HCT116 (cell line): Measurements from ENCODE around the gene IQGAP2. TPM values are rescaled to one million over a fixed set of nuclear protein-coding genes. Genes with fewer than 3 reads are reported as not detected.

Source experiments
- ATAC-seq: fragments of 200-7000 bp; cut with Tn5 transposase; 2 replicates; pipeline ENCODE4 v1.9.1; 2020; ENCODE audit warnings: mild to moderate bottlenecking, moderate library complexity
- BruUV-seq: library from RNA; stranded (reverse); fragments of 400-500 nt; replicated peaks from 2 replicates; lab custom pipeline; 2021; lab: Mats Ljungman, UMichigan
- CTCF ChIA-PET: fragments of 300-600 bp; sonication (Branson Sonifier 250); formaldehyde crosslinking; loops from one replicate; lab custom pipeline; 2021; ENCODE audit warnings: antibody characterized with exemption; lab: Charles Lee
- POLR2A ChIA-PET: fragments of 300-600, 350-600 bp; sonication (Branson Sonifier 250); formaldehyde crosslinking; loops from one replicate; lab custom pipeline; 2021; ENCODE audit warnings: antibody characterized with exemption; lab: Charles Lee
- RAD21 ChIA-PET, 2 experiments: fragments of 300-600 bp; sonication (Branson Sonifier 250); formaldehyde crosslinking; loops; one replicate each; lab custom pipeline; 2023; ENCODE audit warnings: low total read pairs in 2 of 2; ENCODE audit not compliant: uncharacterized antibody in 2 of 2, unreplicated experiment in 2 of 2, low non-redundant PET in 1 of 2; lab: Charles Lee
- DNase-seq: peaks from one replicate; pipeline ENCODE4 v3.0.0-alpha.2; 2010; ENCODE audit warnings: low read depth, low spot score
- H2AFZ ChIP-seq: fragments of 200-600 bp; shearing (Covaris generic), sonication (generic); 2 replicates; pipeline ENCODE4 v1.6.1; 2017; ENCODE audit warnings: low read depth, mixed run types, mixed read lengths, antibody characterized with exemption, low read length; ENCODE audit not compliant: poor library complexity, severe bottlenecking
- H3K27ac ChIP-seq: 2 replicates; pipeline ENCODE4 v1.5.1; 2012; ENCODE audit warnings: low read depth, low read length
- H3K27me3 ChIP-seq: fragments of 200-600 bp; sonication (generic); 2 replicates; pipeline ENCODE4 v1.6.1; 2016; ENCODE audit warnings: mixed run types, low read length, mixed read lengths; ENCODE audit not compliant: insufficient read depth
- H3K36me3 ChIP-seq, 2 experiments: fragments of 200-500 bp in 1 of 2; fragments of 200-600 bp in 1 of 2; sonication (Bioruptor generic) in 1 of 2; sonication (generic) in 1 of 2; 2 replicates each; pipeline versions ENCODE4 v1.5.1 to v1.6.1; 2014 to 2016; ENCODE audit warnings: low read length in 2 of 2, inconsistent platforms in 1 of 2, mixed read lengths in 1 of 2, mixed run types in 1 of 2; ENCODE audit not compliant: insufficient read depth in 2 of 2, control insufficient read depth in 1 of 2
- H3K4me1 ChIP-seq, 2 experiments: fragments of 200-600 bp in 1 of 2; sonication (generic) in 1 of 2; 2 replicates each; pipeline versions ENCODE4 v1.5.1 to v1.6.1; 2012 to 2017; ENCODE audit warnings: low read length in 2 of 2, inconsistent platforms in 1 of 2, mild to moderate bottlenecking in 1 of 2, mixed read lengths in 1 of 2, mixed run types in 1 of 2, moderate library complexity in 1 of 2; ENCODE audit not compliant: insufficient read depth in 2 of 2, control insufficient read depth in 1 of 2
- H3K4me2 ChIP-seq: fragments of 200-600 bp; sonication (generic); 2 replicates; pipeline ENCODE4 v1.6.1; 2017; ENCODE audit warnings: mixed run types, low read length, mixed read lengths
- H3K4me3 ChIP-seq, 2 experiments: fragments of 200-600 bp in 1 of 2; sonication (generic) in 1 of 2; replicated peaks in 1 of 2; 2 replicates each; pipeline ENCODE4 v1.5.1; 2011 to 2016; ENCODE audit warnings: low read length in 2 of 2, control low read depth in 1 of 2, low read depth in 1 of 2, mild to moderate bottlenecking in 1 of 2, mixed read lengths in 1 of 2, mixed run types in 1 of 2
- H3K79me2 ChIP-seq: fragments of 200-600 bp; sonication (generic); 2 replicates; pipeline ENCODE4 v1.6.1; 2017; ENCODE audit warnings: mild to moderate bottlenecking, mixed run types, low read length, moderate library complexity, mixed read lengths; ENCODE audit not compliant: insufficient read depth
- H3K9ac ChIP-seq: fragments of 200-600 bp; sonication (generic); 2 replicates; pipeline ENCODE4 v1.6.1; 2016; ENCODE audit warnings: low read length, mixed read lengths
- H3K9me2 ChIP-seq: fragments of 200-600 bp; sonication (generic), shearing (Covaris generic); 2 replicates; pipeline ENCODE4 v1.6.1; 2017; ENCODE audit warnings: mixed run types, mild to moderate bottlenecking, moderate library complexity; ENCODE audit not compliant: insufficient read depth
- H3K9me3 ChIP-seq, 2 experiments: fragments of 200-500 bp in 1 of 2; fragments of 200-600 bp in 1 of 2; sonication (Bioruptor generic) in 1 of 2; sonication (generic) in 1 of 2; 2 replicates each; pipeline ENCODE4 v1.6.1; 2014 to 2017; ENCODE audit warnings: low read length in 2 of 2, mixed read lengths in 2 of 2, inconsistent platforms in 1 of 2, low read depth in 1 of 2, mild to moderate bottlenecking in 1 of 2, mixed run types in 1 of 2, moderate library complexity in 1 of 2; ENCODE audit not compliant: control insufficient read depth in 1 of 2, insufficient read depth in 1 of 2
- H4K20me1 ChIP-seq: fragments of 200-600 bp; sonication (generic), shearing (Covaris generic); 2 replicates; pipeline ENCODE4 v1.6.1; 2017; ENCODE audit warnings: mixed run types, mild to moderate bottlenecking, moderate library complexity; ENCODE audit not compliant: insufficient read depth
- CBX3 ChIP-seq: IDR thresholded peaks from 2 replicates; pipeline ENCODE4 v1.6.1; 2012; ENCODE audit warnings: low read depth
- CTCF ChIP-seq, 3 experiments: fragments of 200-600 bp in 1 of 3; sonication (generic) in 1 of 3; IDR thresholded peaks in 2 of 3; conservative IDR thresholded peaks in 1 of 3; 2 replicates each; pipeline ENCODE4 v1.5.1; 2012 to 2017; ENCODE audit warnings: low read depth in 2 of 3, low read length in 2 of 3, antibody characterized with exemption in 1 of 3, borderline replicate concordance in 1 of 3, control low read depth in 1 of 3, mild to moderate bottlenecking in 1 of 3, mixed read lengths in 1 of 3, mixed run types in 1 of 3, moderate library complexity in 1 of 3; ENCODE audit not compliant: insufficient read depth in 1 of 3
- EZH2phosphoT487 ChIP-seq: fragments of 200-600 bp; IDR thresholded peaks from 2 replicates; pipeline ENCODE4 v1.6.1; 2018; ENCODE audit warnings: antibody characterized with exemption, borderline replicate concordance
- FOSL1 ChIP-seq: IDR thresholded peaks from 2 replicates; pipeline ENCODE4 v1.6.1; 2012; ENCODE audit warnings: low read depth
- POLR2AphosphoS5 ChIP-seq: IDR thresholded peaks from 2 replicates; pipeline ENCODE4 v1.6.1; 2011; ENCODE audit warnings: mild to moderate bottlenecking, low read depth, low read length, moderate library complexity
- REST ChIP-seq: IDR thresholded peaks from 2 replicates; pipeline ENCODE4 v1.6.1; 2012; ENCODE audit warnings: low read depth
- SIN3A ChIP-seq: IDR thresholded peaks from 2 replicates; pipeline ENCODE4 v1.6.1; 2012; ENCODE audit warnings: low read depth
- TCF7L2 ChIP-seq: IDR thresholded peaks from 2 replicates; pipeline ENCODE4 v1.7.0; 2011; ENCODE audit warnings: borderline replicate concordance, inconsistent platforms; ENCODE audit not compliant: insufficient read depth, insufficient read length; ENCODE audit errors: extremely low read depth
- ZFX ChIP-seq: fragments of 450-650 bp; IDR thresholded peaks from 2 replicates; pipeline ENCODE4 v1.6.1; 2017
- intact Hi-C: fragments of 100-400 bp; cut with micrococcal nuclease; formaldehyde crosslinking; loops from 2 replicates; pipeline ENCODE4 v1.10.0; 2022
- total RNA-seq: library from RNA; stranded (reverse); gene quantifications from one replicate; pipeline ENCODE4 v1.2.1, GENCODE V29; 2021; ENCODE audit not compliant: unreplicated experiment
- TF ChIP-seq, protein P1 (sequence below): IDR thresholded peaks from 2 replicates; pipeline ENCODE4 v1.6.1; 2012
- TF ChIP-seq, protein P2 (sequence below): IDR thresholded peaks from 2 replicates; pipeline ENCODE4 v1.6.1; 2011; ENCODE audit warnings: mild to moderate bottlenecking, low read length, moderate library complexity; ENCODE audit not compliant: insufficient replicate concordance; ENCODE audit errors: extremely low read depth

IQGAP2 gene
- total RNA-seq, 1 experiment from 2014 or later = 2.0 TPM

DNA sequence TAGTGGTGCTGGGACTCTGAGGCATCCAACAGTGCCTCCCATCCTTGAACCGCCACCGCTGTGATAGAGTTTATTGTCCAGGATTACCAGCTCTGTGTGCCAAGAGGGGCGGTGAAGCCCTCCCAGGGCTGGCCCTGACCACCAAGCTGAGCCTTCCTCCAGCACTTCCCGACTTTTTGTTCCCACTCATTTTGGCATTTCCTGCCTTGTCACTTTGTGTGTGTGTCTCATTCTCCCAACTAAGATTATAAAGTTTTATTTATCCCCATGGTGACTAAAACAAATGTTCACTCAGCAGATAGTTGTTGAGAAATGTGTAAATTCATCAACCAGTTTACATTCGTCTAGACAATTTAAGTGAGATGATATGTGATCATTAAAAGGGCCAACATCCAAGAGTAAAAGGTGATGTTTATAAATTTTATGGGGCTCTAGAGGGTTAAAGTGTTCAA, 315.3 kb downstream of the IQGAP2 start:
- no peak for TF ChIP-seq SIN3A
- no peak for TF ChIP-seq CBX3
- TF ChIP-seq, all 23 proteins: peak for 0
- BruUV-seq = no TSS peak
- no peak overlapping the region for H3K27ac ChIP-seq

DNA sequence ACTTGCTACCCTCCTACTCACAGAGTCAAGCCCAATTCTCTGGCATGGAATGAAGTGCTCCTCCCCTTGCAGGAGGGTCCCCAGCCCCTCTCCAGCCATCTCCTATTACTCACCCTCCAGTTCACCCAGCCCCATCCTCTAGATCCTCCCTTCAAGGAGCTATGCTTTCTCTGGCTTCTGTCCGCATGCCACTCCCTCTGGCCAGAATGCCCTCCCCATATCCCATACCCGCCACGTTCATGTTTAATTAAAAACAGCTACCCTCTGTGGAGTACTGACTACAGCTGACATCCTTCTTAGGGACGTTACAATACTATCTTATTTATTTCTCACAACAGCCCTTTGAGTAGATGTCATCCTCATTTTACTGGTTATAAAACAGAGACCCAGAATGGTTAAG, 315.8 kb downstream of the IQGAP2 start:
- ATAC-seq = no peak
- peaks cover 5 to 23% of the 10 kb centered on the region in 2 experiments; a peak in 3 of 4 replicates for H3K4me1 ChIP-seq
- no peak overlapping the region for H3K27ac ChIP-seq
- no peak overlapping the region for H3K9ac ChIP-seq
- H3K27me3 ChIP-seq = no peaks in the 10 kb centered on the region
- H3K9me3 ChIP-seq = no peaks in the 10 kb centered on the region
- BruUV-seq = no TSS peak
- no peaks in the 10 kb centered on the region for H4K20me1 ChIP-seq
- no peaks in the 10 kb centered on the region for H3K9me2 ChIP-seq
- intact Hi-C loops = loop anchor here (5.0 kb wide), 1 partner anchor 53 kb away; no protein-coding TSS in a partner anchor
- DNase-seq = no peak
- ChIA-PET POLR2A (no interaction called here), RAD21 (no interaction called here), CTCF (no interaction called here)
- no peak overlapping the region for H3K4me2 ChIP-seq
- peaks cover 23% of the 10 kb centered on the region for H3K79me2 ChIP-seq
- H3K36me3 ChIP-seq = no peaks in the 10 kb centered on the region
- no peak overlapping the region for H2AFZ ChIP-seq
- H3K4me3 ChIP-seq = no peak overlapping the region
- TF ChIP-seq CTCF (IDR thresholded peaks at IDR 0.05 in 2 of 3, conservative IDR thresholded peaks at IDR 0.05 in 1 of 3; ENCODE audit: borderline replicate concordance in 1 of 3, insufficient read depth in 1 of 3, low read depth in 2 of 3, low read length in 2 of 3) (no peak), REST (no peak), TCF7L2 (no peak), ZFX (no peak), POLR2AphosphoS5 (no peak), CBX3 (no peak), FOSL1 (no peak), EZH2phosphoT487 (no peak)
- TF ChIP-seq, protein P1, sequence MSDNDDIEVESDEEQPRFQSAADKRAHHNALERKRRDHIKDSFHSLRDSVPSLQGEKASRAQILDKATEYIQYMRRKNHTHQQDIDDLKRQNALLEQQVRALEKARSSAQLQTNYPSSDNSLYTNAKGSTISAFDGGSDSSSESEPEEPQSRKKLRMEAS = no peak
- TF ChIP-seq, protein P2, sequence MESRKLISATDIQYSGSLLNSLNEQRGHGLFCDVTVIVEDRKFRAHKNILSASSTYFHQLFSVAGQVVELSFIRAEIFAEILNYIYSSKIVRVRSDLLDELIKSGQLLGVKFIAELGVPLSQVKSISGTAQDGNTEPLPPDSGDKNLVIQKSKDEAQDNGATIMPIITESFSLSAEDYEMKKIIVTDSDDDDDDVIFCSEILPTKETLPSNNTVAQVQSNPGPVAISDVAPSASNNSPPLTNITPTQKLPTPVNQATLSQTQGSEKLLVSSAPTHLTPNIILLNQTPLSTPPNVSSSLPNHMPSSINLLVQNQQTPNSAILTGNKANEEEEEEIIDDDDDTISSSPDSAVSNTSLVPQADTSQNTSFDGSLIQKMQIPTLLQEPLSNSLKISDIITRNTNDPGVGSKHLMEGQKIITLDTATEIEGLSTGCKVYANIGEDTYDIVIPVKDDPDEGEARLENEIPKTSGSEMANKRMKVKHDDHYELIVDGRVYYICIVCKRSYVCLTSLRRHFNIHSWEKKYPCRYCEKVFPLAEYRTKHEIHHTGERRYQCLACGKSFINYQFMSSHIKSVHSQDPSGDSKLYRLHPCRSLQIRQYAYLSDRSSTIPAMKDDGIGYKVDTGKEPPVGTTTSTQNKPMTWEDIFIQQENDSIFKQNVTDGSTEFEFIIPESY = no peak

More for the DNA sequence above, 315.3 kb downstream of the IQGAP2 start:
- no peaks in the 10 kb centered on the region for H3K9me3 ChIP-seq
- no peak for DNase-seq
- ChIA-PET POLR2A (no interaction called here), CTCF (no interaction called here), RAD21 (no interaction called here)
- H4K20me1 ChIP-seq = no peaks in the 10 kb centered on the region
- no peaks in the 10 kb centered on the region for H3K27me3 ChIP-seq
- H3K9me2 ChIP-seq = no peaks in the 10 kb centered on the region
- no peak overlapping the region for H3K4me2 ChIP-seq
- peaks cover 5 to 23% of the 10 kb centered on the region in 2 experiments; a peak in 3 of 4 replicates for H3K4me1 ChIP-seq
- no peak overlapping the region for H2AFZ ChIP-seq
- H3K9ac ChIP-seq = no peak overlapping the region
- no peak for ATAC-seq
- no peak overlapping the region for H3K4me3 ChIP-seq
- H3K36me3 ChIP-seq = no peaks in the 10 kb centered on the region
- intact Hi-C loops = loop anchor here (5.0 kb wide), 1 partner anchor 54 kb away; no protein-coding TSS in a partner anchor
- peaks cover 22% of the 10 kb centered on the region for H3K79me2 ChIP-seq
